NCI-H2171 treated with DMSO at 0.1 percent for 48 hours (cell line): Measurements from ENCODE around the gene DOK7.
"Not testable (repeated sequence)": the region's sequence is repeated elsewhere in the genome, so short reads cannot be mapped to it uniquely, and the experiment has no call there.

Source experiments
- DNase-seq: peaks from one replicate; lab custom pipeline; 2025; lab: John Stamatoyannopoulos, UW

DOK7 gene

DNA sequence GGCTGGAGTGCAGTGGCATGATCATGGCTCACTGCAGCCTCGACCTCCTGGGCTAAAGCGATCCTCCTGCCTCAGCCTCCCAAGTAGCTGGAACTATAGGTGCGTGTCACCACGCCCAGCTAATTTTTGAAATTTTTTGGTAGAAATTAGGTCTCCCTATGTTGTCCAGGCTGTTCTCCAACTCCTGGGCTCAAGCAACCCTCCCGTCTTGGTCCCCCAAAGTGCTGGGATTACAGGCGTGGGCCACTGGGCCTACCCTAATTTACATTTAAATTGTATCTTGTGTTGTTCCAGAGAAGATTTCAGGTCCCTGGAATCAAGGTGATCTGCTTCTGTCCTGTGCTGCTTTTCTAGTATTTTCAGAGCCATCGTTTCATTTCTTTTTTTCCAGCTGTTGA lies 70.3 kb downstream of the DOK7 start:
- DNase-seq = no peak

DNA sequence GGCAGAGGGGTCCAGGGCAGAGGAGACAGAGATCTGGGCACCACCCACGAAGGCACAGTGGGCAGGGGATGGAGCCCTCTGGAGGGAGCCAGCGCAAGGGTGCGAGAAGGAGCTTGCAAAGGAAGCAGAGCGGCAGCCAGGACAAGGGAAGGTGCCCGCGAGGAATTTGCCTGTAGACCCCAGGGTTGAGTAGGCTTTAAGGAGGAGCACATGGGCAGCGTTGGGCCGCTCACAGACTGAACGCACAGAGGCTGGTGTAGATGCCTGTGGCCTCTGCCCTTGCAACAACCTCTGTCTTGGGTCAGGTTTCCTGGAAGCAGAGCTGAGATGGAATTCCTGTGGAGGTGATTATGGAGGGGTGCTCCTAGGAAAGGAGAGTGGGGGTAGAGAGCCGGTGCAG lies 72.7 kb downstream of the DOK7 start:
- DNase-seq = not testable (repeated sequence)

GRCh38 chr4:3538906-3539305 lies 75.8 kb downstream of the DOK7 start:
- not testable (repeated sequence) for DNase-seq

DNA sequence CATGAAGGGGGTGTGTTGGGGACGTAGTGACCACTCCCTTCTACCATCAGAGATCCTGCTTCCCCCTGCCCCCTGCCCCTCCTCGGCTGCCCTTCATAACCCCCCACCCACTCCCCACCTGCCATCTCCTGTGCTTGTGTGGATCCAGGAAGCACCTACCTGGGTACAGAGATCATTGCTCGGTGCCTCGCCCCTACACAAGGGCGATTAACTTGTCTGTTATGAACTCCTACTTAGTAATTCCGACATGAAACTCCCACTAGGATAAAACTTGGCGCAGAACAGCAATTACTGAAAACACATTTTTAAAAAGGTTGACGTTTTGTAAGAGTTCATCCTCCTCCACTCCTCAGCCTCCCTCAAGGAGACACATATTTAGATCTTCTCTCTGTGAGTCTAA lies 80.3 kb downstream of the DOK7 start:
- not testable (repeated sequence) for DNase-seq
